Caco-2 (cell line): ENCODE data around the gene MAP3K8. TPM values are rescaled to one million over a fixed set of nuclear protein-coding genes. Genes with fewer than 3 reads are reported as not detected.

Source experiments
- BruUV-seq: library from RNA; stranded (reverse); fragments of 400-500 nt; replicated peaks from 2 replicates; lab custom pipeline; 2021; lab: Mats Ljungman, UMichigan
- CTCF ChIA-PET: fragments of 300-600 bp; sonication (Branson Sonifier 250); formaldehyde crosslinking; loops from one replicate; lab custom pipeline; 2022; ENCODE audit warnings: antibody characterized with exemption; lab: Charles Lee
- POLR2A ChIA-PET: fragments of 300-600 bp; sonication (Branson Sonifier 250); formaldehyde crosslinking; loops from one replicate; lab custom pipeline; 2022; ENCODE audit warnings: antibody characterized with exemption; lab: Charles Lee
- DNase-seq, 2 experiments: peaks; one replicate each; pipeline versions ENCODE4 v3.0.0 to v3.0.0-alpha.2; 2020 to 2022
- H3K27me3 ChIP-seq: replicated peaks from 2 replicates; pipeline ENCODE4 v1.6.0; 2011; ENCODE audit warnings: low read length; ENCODE audit not compliant: control insufficient read depth, insufficient read depth
- H3K36me3 ChIP-seq: 2 replicates; pipeline ENCODE4 v1.5.1; 2011; ENCODE audit warnings: low read length; ENCODE audit not compliant: control insufficient read depth, insufficient read depth
- H3K4me1 ChIP-seq: fragments of 250-450 bp; sonication (Bioruptor Pico); 2 replicates; pipeline ENCODE4 v1.5.1; 2020; ENCODE audit warnings: mild to moderate bottlenecking
- H3K4me3 ChIP-seq: 2 replicates; pipeline ENCODE4 v1.5.1; 2011; ENCODE audit warnings: low read depth, mild to moderate bottlenecking, control low read depth, low read length
- H3K9me3 ChIP-seq: fragments of 250-450 bp; sonication (Bioruptor Pico); 2 replicates; pipeline ENCODE4 v1.5.1; 2020; ENCODE audit warnings: mild to moderate bottlenecking, moderate library complexity
- H3K27ac Mint-ChIP-seq: one replicate; pipeline ENCODE4 v1.8.0; 2022; ENCODE audit warnings: mixed read lengths; ENCODE audit not compliant: unreplicated experiment
- H3K27me3 Mint-ChIP-seq: one replicate; pipeline ENCODE4 v1.8.0; 2022; ENCODE audit warnings: mixed read lengths; ENCODE audit not compliant: insufficient read depth, unreplicated experiment
- H3K36me3 Mint-ChIP-seq: one replicate; pipeline ENCODE4 v1.8.0; 2022; ENCODE audit warnings: mild to moderate bottlenecking, mixed read lengths; ENCODE audit not compliant: insufficient read depth, unreplicated experiment
- H3K4me1 Mint-ChIP-seq: one replicate; pipeline ENCODE4 v1.8.0; 2022; ENCODE audit warnings: low read depth, mixed read lengths; ENCODE audit not compliant: unreplicated experiment
- H3K4me3 Mint-ChIP-seq: one replicate; pipeline ENCODE4 v1.8.0; 2022; ENCODE audit warnings: mild to moderate bottlenecking, moderate library complexity, mixed read lengths; ENCODE audit not compliant: unreplicated experiment
- H3K9me3 Mint-ChIP-seq: one replicate; pipeline ENCODE4 v1.8.0; 2022; ENCODE audit warnings: mixed read lengths; ENCODE audit not compliant: unreplicated experiment
- intact Hi-C: fragments of 100-400 bp; cut with micrococcal nuclease; formaldehyde crosslinking; loops from one replicate; pipeline ENCODE4 v1.10.0; 2022; ENCODE audit not compliant: unreplicated experiment
- total RNA-seq: library from RNA; stranded (reverse); gene quantifications from 2 replicates; pipeline ENCODE4 v1.2.3, GENCODE V29; 2022
- TF ChIP-seq, protein P1 (sequence below), 2 experiments: fragments of 200-600 bp in 1 of 2; IDR thresholded peaks; 1 replicate in 1 of 2; 2 replicates in 1 of 2; pipeline versions ENCODE4 v1.5.1 to v1.8.0; 2011 to 2022; ENCODE audit warnings: antibody characterized with exemption in 1 of 2, control low read depth in 1 of 2, inconsistent platforms in 1 of 2, low read depth in 1 of 2, low read length in 1 of 2, mild to moderate bottlenecking in 1 of 2, moderate library complexity in 1 of 2; ENCODE audit not compliant: insufficient read depth in 1 of 2, severe bottlenecking in 1 of 2, unreplicated experiment in 1 of 2

The MAP3K8 gene
- total RNA-seq, 1 experiment from 2014 or later: 17.9 TPM

DNA sequence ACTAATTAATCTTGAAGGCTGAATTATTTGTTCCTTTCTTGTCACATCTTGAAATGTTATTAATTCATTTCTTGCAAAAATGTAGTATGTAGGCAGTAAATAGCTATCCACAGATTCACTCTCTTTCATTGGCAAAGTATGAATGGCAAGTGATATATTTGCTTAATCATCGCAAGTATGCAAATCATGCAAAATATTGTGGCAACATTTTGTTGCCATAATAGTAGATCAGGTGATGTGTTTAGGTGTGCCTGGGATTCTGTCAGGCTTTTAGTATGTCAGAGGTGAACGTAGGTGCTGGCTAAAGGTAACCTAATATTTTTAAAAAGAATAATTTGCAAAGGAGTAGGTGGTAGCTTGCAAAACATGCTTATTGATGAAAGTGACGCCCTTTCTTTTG lies 5.9 kb downstream of the MAP3K8 start:
- Histone ChIP-seq H3K27me3 (no peaks in the 10 kb centered on the region), H3K36me3 (peaks cover 3% of the 10 kb centered on the region; the same call in 1 of the 2 replicates), H3K4me1 (peaks cover 32% of the 10 kb centered on the region), H3K4me3 (no peak overlapping the region), H3K9me3 (no peaks in the 10 kb centered on the region)
- intact Hi-C loops: no loop called here
- BruUV-seq: no TSS peak
- no peak overlapping the region for H3K27ac Mint-ChIP-seq
- H3K36me3 Mint-ChIP-seq: peaks cover 52% of the 10 kb centered on the region
- no peak for DNase-seq
- TF ChIP-seq, protein P1, sequence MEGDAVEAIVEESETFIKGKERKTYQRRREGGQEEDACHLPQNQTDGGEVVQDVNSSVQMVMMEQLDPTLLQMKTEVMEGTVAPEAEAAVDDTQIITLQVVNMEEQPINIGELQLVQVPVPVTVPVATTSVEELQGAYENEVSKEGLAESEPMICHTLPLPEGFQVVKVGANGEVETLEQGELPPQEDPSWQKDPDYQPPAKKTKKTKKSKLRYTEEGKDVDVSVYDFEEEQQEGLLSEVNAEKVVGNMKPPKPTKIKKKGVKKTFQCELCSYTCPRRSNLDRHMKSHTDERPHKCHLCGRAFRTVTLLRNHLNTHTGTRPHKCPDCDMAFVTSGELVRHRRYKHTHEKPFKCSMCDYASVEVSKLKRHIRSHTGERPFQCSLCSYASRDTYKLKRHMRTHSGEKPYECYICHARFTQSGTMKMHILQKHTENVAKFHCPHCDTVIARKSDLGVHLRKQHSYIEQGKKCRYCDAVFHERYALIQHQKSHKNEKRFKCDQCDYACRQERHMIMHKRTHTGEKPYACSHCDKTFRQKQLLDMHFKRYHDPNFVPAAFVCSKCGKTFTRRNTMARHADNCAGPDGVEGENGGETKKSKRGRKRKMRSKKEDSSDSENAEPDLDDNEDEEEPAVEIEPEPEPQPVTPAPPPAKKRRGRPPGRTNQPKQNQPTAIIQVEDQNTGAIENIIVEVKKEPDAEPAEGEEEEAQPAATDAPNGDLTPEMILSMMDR (IDR thresholded peaks at IDR 0.05; ENCODE audit: insufficient read depth in 1 of 2, low read depth in 1 of 2, low read length in 1 of 2, severe bottlenecking in 1 of 2, unreplicated experiment in 1 of 2): no peak
- peaks cover 45% of the 10 kb centered on the region for H3K4me1 Mint-ChIP-seq
- H3K27me3 Mint-ChIP-seq: no peaks in the 10 kb centered on the region
- ChIA-PET CTCF (no interaction called here), POLR2A (interaction anchor here (0.5 kb wide), 1 partner anchor 13 kb away, joined by 3 read pairs; no protein-coding TSS in a partner anchor)
- no peaks in the 10 kb centered on the region for H3K9me3 Mint-ChIP-seq
- H3K4me3 Mint-ChIP-seq: no peak overlapping the region

DNA sequence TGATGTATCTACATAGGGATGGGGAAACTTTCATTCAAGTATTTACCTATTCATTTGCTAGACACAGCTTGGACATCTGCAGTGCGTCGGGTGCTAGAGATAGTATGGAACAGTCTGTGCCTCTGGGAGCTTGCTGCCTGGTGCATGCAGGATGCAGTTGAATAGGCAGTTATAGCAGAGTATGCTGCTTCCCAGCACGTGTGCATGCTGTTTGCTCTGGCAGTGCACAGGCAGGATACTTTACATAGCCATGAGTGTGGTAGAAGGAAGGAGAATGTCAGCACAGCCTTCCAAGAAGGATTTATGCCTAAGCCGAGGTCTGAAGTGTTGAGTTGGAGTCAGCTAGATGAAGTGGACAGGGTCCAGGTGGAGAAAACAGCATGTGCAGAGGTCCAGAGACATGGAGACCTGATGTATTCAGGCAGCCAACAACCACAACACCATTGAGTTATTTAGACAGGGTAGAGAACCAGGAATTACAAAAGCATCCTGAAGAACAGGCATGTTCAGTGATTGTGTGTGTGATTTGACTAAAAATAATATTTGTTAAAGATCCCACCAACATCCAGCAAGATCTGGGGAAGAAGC lies 8.1 kb downstream of the MAP3K8 start:
- H3K27me3 Mint-ChIP-seq: no peaks in the 10 kb centered on the region
- no peaks in the 10 kb centered on the region for H3K9me3 Mint-ChIP-seq
- CTCF ChIA-PET: no interaction called here
- H3K36me3 Mint-ChIP-seq: peaks cover 42% of the 10 kb centered on the region
- peaks cover 25% of the 10 kb centered on the region for H3K4me1 Mint-ChIP-seq
- Histone ChIP-seq H3K4me1 (peaks cover 18% of the 10 kb centered on the region), H3K9me3 (no peaks in the 10 kb centered on the region), H3K27me3 (no peaks in the 10 kb centered on the region), H3K4me3 (no peak overlapping the region), H3K36me3 (peaks cover 3% of the 10 kb centered on the region; the same call in 1 of the 2 replicates)
- no peak overlapping the region for H3K27ac Mint-ChIP-seq
- H3K4me3 Mint-ChIP-seq: no peak overlapping the region
- intact Hi-C loops: no loop called here
- BruUV-seq: no TSS peak
- no peak for DNase-seq
- POLR2A ChIA-PET: no interaction called here
- TF ChIP-seq, protein P1 (IDR thresholded peaks at IDR 0.05; ENCODE audit: insufficient read depth in 1 of 2, low read depth in 1 of 2, low read length in 1 of 2, severe bottlenecking in 1 of 2, unreplicated experiment in 1 of 2): no peak

DNA sequence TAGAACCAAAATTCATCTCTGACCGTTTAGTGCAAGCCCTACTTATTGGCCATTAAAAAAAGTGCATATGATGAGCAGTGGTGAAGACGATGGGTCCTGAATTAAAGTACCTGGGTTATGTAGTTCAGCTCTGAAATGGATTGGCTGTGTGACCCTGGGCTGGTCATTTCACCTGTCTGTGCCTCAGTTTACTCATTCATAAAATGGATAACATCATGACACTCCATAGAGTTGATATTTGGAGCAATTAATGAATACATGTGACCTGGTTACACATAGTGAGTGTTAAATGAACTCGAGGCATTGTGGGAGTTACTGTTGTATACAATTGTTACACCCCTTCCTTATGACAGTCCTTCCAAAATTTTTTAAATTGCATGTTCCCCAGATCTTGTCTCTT lies 9.1 kb downstream of the MAP3K8 start:
- Histone ChIP-seq H3K4me3 (no peak overlapping the region), H3K9me3 (no peaks in the 10 kb centered on the region), H3K4me1 (peaks cover 9% of the 10 kb centered on the region), H3K27me3 (no peaks in the 10 kb centered on the region), H3K36me3 (peaks cover 3% of the 10 kb centered on the region; the same call in 1 of the 2 replicates)
- Mint-ChIP-seq H3K9me3 (no peaks in the 10 kb centered on the region), H3K4me1 (peaks cover 16% of the 10 kb centered on the region), H3K4me3 (no peak overlapping the region), H3K36me3 (peaks cover 43% of the 10 kb centered on the region), H3K27me3 (no peaks in the 10 kb centered on the region), H3K27ac (no peak overlapping the region)
- ChIA-PET CTCF (no interaction called here), POLR2A (no interaction called here)
- no TSS peak for BruUV-seq
- intact Hi-C loops: no loop called here
- no peak for DNase-seq
- TF ChIP-seq, protein P1 (IDR thresholded peaks at IDR 0.05; ENCODE audit: insufficient read depth in 1 of 2, low read depth in 1 of 2, low read length in 1 of 2, severe bottlenecking in 1 of 2, unreplicated experiment in 1 of 2): no peak
